ENCODE results near the gene ZC3H12A. TPM values are rescaled to one million over a fixed set of nuclear protein-coding genes. Genes with fewer than 3 reads are reported as not detected.

Gene ZC3H12A
- total and polyA plus RNA-seq, 10 of the 15 experiments (the other 5 are each of a cell fraction or from before 2014, with no cell fraction given) = 0.35 to 30.2 (median 13.8) TPM

- Histone ChIP-seq H3K36me3 (ENCODE audit: control insufficient read depth in 2 of 2, insufficient read depth in 2 of 2, low read length in 1 of 2) (peaks cover 0 to 16% of the 10 kb centered on the region in 2 experiments; a peak in 2 of 4 replicates), H3K27me3 (replicated peaks in 1 of 2; ENCODE audit: control insufficient read depth in 2 of 2, insufficient read depth in 2 of 2, low read length in 1 of 2) (no peaks in the 10 kb centered on the region), H3K9me3 (replicated peaks; ENCODE audit: control insufficient read depth, insufficient read depth, low read length) (no peaks in the 10 kb centered on the region), H3K4me3 (no peak overlapping the region), H3K9ac (ENCODE audit: control insufficient read depth, insufficient read depth, low read length) (no peak overlapping the region), H3K4me2 (ENCODE audit: control insufficient read depth, insufficient read depth) (0 out of 2 replicates have a peak overlapping the region, but pooled peaks have one; percentile 17), H2AFZ (ENCODE audit: control insufficient read depth, low read depth, low read length) (no peak overlapping the region), H3K4me1 (ENCODE audit: control insufficient read depth, insufficient read depth, low read length) (peaks cover 22% of the 10 kb centered on the region), H3K79me2 (ENCODE audit: control insufficient read depth, insufficient read depth, low read length) (peaks cover 15% of the 10 kb centered on the region), H3K27ac (ENCODE audit: control insufficient read depth, insufficient read depth) (no peak overlapping the region), H4K20me1 (ENCODE audit: control insufficient read depth, insufficient read depth) (no peaks in the 10 kb centered on the region)
- in situ Hi-C loops (cut with MboI) (no loop called here), intact Hi-C loops (cut with micrococcal nuclease; ENCODE audit: unreplicated experiment) (no loop called here)
- ChIA-PET CTCF (interaction anchor here (0.6 to 1.5 kb wide), 11 partner anchors 10 to 1523 kb away, joined by 3 to 13 read pairs (median 3); no protein-coding TSS in a partner anchor), POLR2A (interaction anchor here (0.7 to 1.4 kb wide), 4 partner anchors 31 to 1348 kb away, joined by 3 to 8 read pairs (median 4); partner anchors contain the start of genes C1orf122 and YRDC), RAD21 (ENCODE audit: unreplicated experiment) (interaction anchor here (0.6 to 1.2 kb wide), 3 partner anchors 11 to 45 kb away, joined by 3 read pairs; partner anchors contain the start of gene SNIP1), SMC1A (ENCODE audit: uncharacterized antibody, unreplicated experiment) (interaction anchor here (0.8 to 1.2 kb wide), 3 partner anchors 22 to 180 kb away, joined by 3 to 6 read pairs (median 3); no protein-coding TSS in a partner anchor)
- peak; percentile 50 for ATAC-seq
- no peak for FAIRE-seq
- no peak for TF ChIP-seq PBX3 (IDR thresholded peaks at IDR 0.05; ENCODE audit: insufficient replicate concordance, low read depth, low read length)
- peak; percentile 31 to 36 (median 34); a peak in 5 of 6 replicates for TF ChIP-seq CTCF (IDR thresholded peaks at IDR 0.05 in 2 of 3, conservative IDR thresholded peaks at IDR 0.05 in 1 of 3; ENCODE audit: control insufficient read depth in 2 of 3, extremely low read depth in 1 of 3, insufficient read depth in 1 of 3, low read depth in 3 of 3, low read length in 3 of 3)
- 0 out of 2 replicates have a peak, but pooled peaks have one; percentile 29 for TF ChIP-seq MLLT1 (IDR thresholded peaks at IDR 0.05)
- TF ChIP-seq RUNX3 (IDR thresholded peaks at IDR 0.05; ENCODE audit: low read length) = peak; percentile 84
- BruUV-seq (replicated peaks) = no TSS peak
- DNase-seq (ENCODE audit: low read depth, low spot score) = no peak
- 86% methylated on average over 4 of the region's 4 CpGs for WGBS (ENCODE audit: insufficient coverage, insufficient replicate concordance, low lambda C conversion rate, missing lambda C conversion rate)
Observed at GRCh38 chr1:37509181-37509580, 34.8 kb downstream of the ZC3H12A start.

Data from GM12878 (cell line).